ENCODE data around the gene SUMO1. TPM values are rescaled to one million over a fixed set of nuclear protein-coding genes. Genes with fewer than 3 reads are reported as not detected.

SUMO1 gene
- total and polyA plus RNA-seq, 9 of the 15 experiments (the other 6 are each of a cell fraction or from before 2014, with no cell fraction given) = 63.7 to 292 (median 92.0) TPM

DNA sequence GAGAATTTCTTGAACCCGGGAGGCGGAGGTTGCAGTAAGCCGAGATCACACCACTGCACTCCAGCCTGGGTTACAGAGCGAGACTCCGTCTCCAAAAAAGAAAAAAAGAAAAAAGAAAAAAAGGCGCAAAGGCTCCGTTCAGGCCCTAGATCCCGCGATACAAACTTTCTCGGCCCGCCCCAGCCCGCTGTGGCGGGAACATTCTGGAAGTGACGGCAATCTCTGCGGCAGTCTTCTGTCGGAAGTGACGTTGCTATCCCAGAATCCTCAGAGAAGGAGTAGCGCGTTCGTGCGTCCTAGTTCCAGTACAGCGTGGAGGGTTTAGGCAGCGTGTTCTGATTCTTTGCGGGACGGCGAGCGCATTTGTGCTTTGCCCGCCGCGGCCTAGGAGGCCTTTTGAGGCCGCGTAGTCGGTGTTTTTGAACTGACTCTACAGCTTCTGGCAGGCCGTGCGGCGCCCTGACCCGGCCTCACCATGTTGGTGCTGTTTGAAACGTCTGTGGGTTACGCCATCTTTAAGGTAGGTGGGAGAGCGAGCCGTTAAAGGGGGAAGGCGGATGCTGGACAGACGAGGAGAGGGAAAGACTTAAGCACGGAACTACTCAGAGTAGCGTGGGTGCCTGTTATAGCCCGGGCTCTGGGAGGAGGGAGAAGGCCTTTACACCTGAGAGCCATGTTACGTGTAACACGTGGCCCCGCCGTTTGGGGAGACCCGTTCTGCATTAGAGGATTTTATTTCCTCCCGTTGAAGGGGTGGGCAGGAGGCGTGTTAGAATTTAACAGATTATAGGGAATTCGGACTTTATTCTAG lies 27.3 kb upstream of the SUMO1 start, which contains the start of gene NOP58 (continued):
- TF ChIP-seq, protein P1, sequence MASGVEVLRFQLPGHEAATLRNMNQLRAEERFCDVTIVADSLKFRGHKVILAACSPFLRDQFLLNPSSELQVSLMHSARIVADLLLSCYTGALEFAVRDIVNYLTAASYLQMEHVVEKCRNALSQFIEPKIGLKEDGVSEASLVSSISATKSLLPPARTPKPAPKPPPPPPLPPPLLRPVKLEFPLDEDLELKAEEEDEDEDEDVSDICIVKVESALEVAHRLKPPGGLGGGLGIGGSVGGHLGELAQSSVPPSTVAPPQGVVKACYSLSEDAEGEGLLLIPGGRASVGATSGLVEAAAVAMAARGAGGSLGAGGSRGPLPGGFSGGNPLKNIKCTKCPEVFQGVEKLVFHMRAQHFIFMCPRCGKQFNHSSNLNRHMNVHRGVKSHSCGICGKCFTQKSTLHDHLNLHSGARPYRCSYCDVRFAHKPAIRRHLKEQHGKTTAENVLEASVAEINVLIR (CRISPR knock-in tag; IDR thresholded peaks at IDR 0.05) = peak; percentile 83
- TF ChIP-seq GABPA (tag; conservative IDR thresholded peaks at IDR 0.05; ENCODE audit: low read depth) = peak; percentile 93
- TF ChIP-seq, protein P2, sequence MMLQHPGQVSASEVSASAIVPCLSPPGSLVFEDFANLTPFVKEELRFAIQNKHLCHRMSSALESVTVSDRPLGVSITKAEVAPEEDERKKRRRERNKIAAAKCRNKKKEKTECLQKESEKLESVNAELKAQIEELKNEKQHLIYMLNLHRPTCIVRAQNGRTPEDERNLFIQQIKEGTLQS (IDR thresholded peaks at IDR 0.05) = no peak
- TF ChIP-seq, protein P2 (CRISPR knock-in tag; conservative IDR thresholded peaks at IDR 0.05) = no peak
- TF ChIP-seq, protein P3, sequence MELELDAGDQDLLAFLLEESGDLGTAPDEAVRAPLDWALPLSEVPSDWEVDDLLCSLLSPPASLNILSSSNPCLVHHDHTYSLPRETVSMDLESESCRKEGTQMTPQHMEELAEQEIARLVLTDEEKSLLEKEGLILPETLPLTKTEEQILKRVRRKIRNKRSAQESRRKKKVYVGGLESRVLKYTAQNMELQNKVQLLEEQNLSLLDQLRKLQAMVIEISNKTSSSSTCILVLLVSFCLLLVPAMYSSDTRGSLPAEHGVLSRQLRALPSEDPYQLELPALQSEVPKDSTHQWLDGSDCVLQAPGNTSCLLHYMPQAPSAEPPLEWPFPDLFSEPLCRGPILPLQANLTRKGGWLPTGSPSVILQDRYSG (tag; conservative IDR thresholded peaks at IDR 0.05; ENCODE audit: low read depth) = no peak
- TF ChIP-seq, protein P4, sequence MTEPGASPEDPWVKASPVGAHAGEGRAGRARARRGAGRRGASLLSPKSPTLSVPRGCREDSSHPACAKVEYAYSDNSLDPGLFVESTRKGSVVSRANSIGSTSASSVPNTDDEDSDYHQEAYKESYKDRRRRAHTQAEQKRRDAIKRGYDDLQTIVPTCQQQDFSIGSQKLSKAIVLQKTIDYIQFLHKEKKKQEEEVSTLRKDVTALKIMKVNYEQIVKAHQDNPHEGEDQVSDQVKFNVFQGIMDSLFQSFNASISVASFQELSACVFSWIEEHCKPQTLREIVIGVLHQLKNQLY (CRISPR knock-in tag; conservative IDR thresholded peaks at IDR 0.05) = no peak
- TF ChIP-seq LCOR (CRISPR knock-in tag; IDR thresholded peaks at IDR 0.05) = no peak; the same call in 1 of the 2 replicates
- TF ChIP-seq NR1H2 (CRISPR knock-in tag; IDR thresholded peaks at IDR 0.05) = no peak
- TF ChIP-seq, protein P5, sequence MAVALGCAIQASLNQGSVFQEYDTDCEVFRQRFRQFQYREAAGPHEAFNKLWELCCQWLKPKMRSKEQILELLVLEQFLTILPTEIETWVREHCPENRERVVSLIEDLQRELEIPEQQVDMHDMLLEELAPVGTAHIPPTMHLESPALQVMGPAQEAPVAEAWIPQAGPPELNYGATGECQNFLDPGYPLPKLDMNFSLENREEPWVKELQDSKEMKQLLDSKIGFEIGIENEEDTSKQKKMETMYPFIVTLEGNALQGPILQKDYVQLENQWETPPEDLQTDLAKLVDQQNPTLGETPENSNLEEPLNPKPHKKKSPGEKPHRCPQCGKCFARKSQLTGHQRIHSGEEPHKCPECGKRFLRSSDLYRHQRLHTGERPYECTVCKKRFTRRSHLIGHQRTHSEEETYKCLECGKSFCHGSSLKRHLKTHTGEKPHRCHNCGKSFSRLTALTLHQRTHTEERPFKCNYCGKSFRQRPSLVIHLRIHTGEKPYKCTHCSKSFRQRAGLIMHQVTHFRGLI (CRISPR knock-in tag; IDR thresholded peaks at IDR 0.05) = no peak
- no peak for TF ChIP-seq CBX5 (IDR thresholded peaks at IDR 0.05; ENCODE audit: borderline replicate concordance, low read depth)
- no peak for TF ChIP-seq HDAC3 (IDR thresholded peaks at IDR 0.05; ENCODE audit: borderline replicate concordance, partially characterized antibody)
- TF ChIP-seq, protein P6, sequence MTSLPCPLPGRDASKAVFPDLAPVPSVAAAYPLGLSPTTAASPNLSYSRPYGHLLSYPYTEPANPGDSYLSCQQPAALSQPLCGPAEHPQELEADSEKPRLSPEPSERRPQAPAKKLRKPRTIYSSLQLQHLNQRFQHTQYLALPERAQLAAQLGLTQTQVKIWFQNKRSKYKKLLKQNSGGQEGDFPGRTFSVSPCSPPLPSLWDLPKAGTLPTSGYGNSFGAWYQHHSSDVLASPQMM (CRISPR knock-in tag; IDR thresholded peaks at IDR 0.05) = no peak
- no peak for TF ChIP-seq MAFK (IDR thresholded peaks at IDR 0.05; ENCODE audit: low read length)
- TF ChIP-seq, protein P7, sequence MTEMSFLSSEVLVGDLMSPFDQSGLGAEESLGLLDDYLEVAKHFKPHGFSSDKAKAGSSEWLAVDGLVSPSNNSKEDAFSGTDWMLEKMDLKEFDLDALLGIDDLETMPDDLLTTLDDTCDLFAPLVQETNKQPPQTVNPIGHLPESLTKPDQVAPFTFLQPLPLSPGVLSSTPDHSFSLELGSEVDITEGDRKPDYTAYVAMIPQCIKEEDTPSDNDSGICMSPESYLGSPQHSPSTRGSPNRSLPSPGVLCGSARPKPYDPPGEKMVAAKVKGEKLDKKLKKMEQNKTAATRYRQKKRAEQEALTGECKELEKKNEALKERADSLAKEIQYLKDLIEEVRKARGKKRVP (CRISPR knock-in tag; IDR thresholded peaks at IDR 0.05) = peak; percentile 35; the same call in 1 of the 2 replicates
- no peak for TF ChIP-seq ATF1 (CRISPR knock-in tag; IDR thresholded peaks at IDR 0.05)
- peak; percentile 95 for TF ChIP-seq ATF1 (tag; IDR thresholded peaks at IDR 0.05)
- TF ChIP-seq PCBP1 (IDR thresholded peaks at IDR 0.05; ENCODE audit: low read depth, low read length, poor library complexity, severe bottlenecking) = no peak
- no peak for TF ChIP-seq RFX5 (IDR thresholded peaks at IDR 0.05; ENCODE audit: low read depth, low read length)
- TF ChIP-seq DIDO1 (tag; IDR thresholded peaks at IDR 0.05; ENCODE audit: low read depth) = no peak
- no peak for TF ChIP-seq POLR3G (IDR thresholded peaks at IDR 0.05; ENCODE audit: extremely low read depth, insufficient read length, insufficient replicate concordance)
- TF ChIP-seq NR2F6 (CRISPR knock-in tag; IDR thresholded peaks at IDR 0.05) = no peak

Data from K562 (cell line).